Glomerular visceral epithelial cell (primary cell): ENCODE data around the gene NANOGP8.

Experiments
- DNase-seq: peaks from one replicate; pipeline ENCODE4 v3.0.0-alpha.2; 2016; ENCODE audit errors: extremely low spot score

The NANOGP8 gene

GRCh38 chr15:35060591-35060990 is 24.5 kb downstream of the NANOGP8 start:
- peak; percentile 5 for DNase-seq

DNA sequence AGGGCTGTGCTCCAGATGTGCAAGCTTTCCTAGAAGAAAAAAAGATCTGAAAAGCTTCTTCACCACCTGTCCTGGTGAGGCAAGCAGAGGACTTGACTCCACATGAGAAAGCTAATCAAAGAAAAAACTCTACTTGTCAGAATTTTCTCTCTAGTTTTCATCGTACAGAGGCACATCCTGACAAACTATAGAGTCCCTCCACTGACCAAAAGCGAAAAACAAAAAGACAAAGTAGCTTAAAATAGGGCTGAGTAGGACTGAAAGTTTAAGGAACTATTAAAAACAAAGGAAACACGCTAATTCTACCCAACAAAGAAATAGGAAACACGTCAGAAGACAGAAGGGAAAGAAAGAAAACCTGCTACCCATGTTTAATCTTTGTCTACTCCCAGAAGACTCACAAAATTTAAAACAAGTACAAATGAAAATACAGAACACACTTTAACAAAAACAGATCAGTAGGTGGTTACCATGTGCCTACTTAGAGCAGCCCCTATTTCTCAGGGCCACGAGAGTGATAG is 26.5 kb downstream of the NANOGP8 start:
- no peak for DNase-seq

DNA sequence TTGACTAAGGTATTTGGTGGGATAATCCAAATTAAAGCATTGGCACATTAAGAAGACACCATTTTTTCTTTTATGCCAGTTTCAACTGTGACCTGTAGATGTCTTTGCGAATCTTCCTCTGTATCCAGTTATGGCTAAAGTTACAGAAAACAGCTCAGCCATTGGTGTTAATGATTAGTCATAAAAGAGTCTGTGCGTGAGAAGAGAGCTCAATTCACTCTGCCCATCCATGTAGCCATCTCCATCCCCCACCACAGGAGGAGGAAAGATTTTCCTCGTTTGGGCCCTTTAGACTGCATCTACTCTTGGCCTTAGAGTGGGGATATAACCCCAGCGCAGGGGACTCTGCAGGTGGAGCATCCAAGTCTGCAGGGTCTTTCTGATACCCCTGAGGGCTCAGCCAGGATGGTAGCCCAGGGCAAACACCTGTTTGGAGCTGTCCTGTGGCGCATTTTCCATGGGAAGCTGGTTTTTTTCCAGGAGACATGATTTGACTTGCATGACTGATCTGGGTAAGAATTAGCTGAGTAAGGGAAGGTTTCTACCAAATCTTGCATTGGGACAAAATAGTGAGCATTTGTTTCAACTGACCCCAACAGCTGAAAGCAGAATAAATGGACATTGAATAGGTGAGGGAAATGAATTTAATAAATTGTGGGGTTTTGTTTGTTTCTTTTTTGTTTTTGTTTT is 29.5 kb downstream of the NANOGP8 start:
- peak; percentile 79 for DNase-seq

GRCh38 chr15:35054380-35054779 is 30.7 kb downstream of the NANOGP8 start:
- no peak for DNase-seq

- peak; percentile 4 for DNase-seq
Observed at GRCh38 chr15:35047996-35048395, 37.1 kb downstream of the NANOGP8 start.

GRCh38 chr15:35047528-35047927 is 37.6 kb downstream of the NANOGP8 start:
- DNase-seq = peak; percentile 56

DNA sequence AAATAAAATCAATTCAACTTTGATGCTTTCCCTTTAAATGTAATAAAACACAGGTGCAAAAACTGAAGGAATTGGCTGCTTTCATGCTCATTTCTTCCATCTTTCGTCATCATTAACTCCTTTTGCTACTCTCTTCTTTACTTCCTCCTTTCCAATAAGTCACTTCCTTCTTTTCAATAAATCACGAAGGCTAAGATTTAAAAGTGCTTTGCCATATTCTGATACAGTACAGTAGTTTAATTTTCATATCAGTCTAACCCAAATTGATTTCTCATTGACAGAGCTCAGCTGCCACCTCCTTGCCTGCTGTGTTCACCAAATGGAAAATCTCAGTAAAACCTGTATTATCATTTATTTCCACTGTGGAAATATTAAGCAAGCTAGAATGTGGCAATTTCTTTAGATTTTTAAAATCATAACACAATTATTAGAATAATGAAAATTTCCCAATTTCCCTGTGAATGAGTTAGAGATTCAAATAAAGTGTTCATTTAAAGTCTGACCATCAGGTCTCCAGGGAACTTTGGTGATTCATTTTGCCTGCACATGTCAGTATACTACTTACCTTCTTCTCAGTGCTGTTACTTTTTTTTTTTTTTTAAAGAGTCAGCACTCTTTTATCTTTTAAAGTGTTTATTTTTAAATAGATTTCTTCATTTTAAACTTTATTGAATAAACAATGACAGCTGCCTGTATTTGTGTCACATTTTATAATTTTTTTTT is 41.6 kb downstream of the NANOGP8 start:
- DNase-seq = no peak

DNA sequence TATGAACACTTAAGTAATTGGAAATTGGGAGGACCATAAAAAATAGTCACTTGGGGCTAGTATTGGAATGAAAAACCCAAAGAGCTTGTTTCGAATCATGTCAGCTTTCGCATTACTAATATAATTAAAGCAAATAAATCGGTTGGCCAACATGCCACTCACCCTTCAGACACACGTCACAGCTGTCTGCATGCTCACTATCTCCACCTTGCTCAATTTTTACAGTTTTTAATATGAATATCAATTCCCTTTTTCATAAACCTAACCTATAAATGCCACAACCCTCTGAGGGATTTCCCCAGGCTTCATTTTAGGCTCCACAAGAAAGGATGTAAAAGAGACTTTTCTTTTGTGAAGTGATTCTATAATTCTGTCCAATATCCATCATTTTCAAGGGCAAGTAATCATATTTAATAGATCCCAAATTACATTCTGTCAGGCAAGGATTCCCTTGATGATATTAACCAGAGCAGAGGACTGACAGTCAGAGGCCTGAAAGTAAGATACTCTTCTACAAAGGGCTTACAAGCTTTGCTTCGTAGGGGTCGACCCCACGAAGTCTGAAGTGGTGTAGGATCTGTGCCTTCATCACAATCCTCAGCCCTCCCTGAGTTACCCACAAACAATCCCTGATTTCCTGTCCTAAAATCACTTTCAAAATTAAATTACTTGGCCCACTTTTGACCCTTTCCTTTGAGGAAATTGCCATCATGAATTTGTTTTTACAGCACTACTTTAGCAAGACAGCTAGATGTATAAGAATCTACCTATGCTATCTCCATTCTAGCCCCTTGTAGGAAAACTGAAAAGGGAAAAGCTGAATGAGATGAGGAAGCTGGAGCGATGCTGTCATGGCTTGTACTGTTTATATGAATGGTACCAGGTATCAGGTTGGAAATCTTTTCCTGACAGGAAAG is 44.5 kb downstream of the NANOGP8 start:
- no peak for DNase-seq

DNA sequence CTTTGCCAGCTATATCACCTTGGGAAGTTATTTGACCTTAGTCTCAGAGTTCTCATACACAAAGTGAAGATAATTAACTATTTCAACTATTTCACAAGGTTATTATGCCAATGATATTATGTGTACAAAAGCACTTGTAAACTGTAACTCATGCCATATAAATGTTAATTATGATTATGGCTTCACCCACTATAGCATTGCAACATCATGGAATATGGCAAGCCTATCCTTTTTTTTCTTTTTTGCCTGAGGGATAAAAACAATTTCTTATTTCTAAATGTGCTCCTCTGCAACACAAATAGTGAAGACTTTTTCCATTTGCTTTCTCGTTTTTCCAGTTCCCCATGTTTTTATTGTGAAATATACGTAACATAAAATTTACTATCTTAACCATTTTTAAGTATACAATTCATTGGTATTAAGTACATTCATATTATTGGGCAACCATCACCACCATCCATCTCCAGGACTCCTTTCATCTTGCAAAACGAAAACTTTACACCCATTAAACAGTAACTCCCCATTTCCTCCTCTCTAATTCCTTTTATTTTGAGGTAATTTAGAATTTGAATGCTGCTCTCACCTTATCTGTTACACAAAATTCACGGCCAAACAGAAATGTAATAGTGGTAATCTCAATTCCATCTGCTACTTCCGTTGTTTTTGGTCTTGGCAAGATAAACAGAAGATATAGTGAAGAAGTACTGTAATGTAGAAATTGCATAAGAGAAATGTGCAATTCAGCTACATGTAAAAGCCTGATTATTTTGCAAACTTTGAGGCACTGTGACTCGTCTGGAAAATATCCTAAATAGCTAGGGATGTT is 46.3 kb downstream of the NANOGP8 start:
- DNase-seq = no peak
